Heart left ventricle (tissue), 13 donors: ENCODE measurements around the gene FUOM.

Source experiments
- POLR2A ChIP-seq, 2 donors: fragments of 450-650 bp; IDR thresholded peaks; one replicate each; pipeline ENCODE4 v1.6.1; 2017; ENCODE audit warnings: antibody characterized with exemption in 2 of 2, mild to moderate bottlenecking in 2 of 2, moderate library complexity in 2 of 2
- TF ChIP-seq, protein P1 (sequence below), 12 donors: fragments of 200-600 bp; sonication (generic) in 4 of 12; IDR thresholded peaks; one replicate each; pipeline versions ENCODE4 v1.5.0 to v1.8.0; 2018 to 2022; ENCODE audit warnings: antibody characterized with exemption in 12 of 12, mild to moderate bottlenecking in 5 of 12
- donor health status: ischemic (EF 13 %, LVEDD 7.1; RV severe dilation, severe dysfunction).
- donor health status: DM: no; HTN: yes; CAD: no.
- donor health status: DM: no; HTN: no; CAD: no.
- donor health status: ischemic (EF 25% LVEDD 6.9; RV normal size, moderate dysfunction).
- donor health status: ischemic (EF 25% LVEDD 5.7; RV mildly dilated, moderate dysfunction).
- donor health status: ischemic (EF 35%, LVEDD 5.7; RV mildly dilated, moderate dysfunction).
- donor health status: nonischemic (EF 11% LVEDD 7.7; RV severe dilation, severe dysfunction).
- donor health status: DM: yes; HTN: yes; CAD: no.
- donor health status: PGD.
- donor health status: ischemic (EF 29% LVEDD 5.4; RV normal size, mild dysfunction).
- donor health status: nonischemic (EF 23%, LVEDD 6.1; RV moderate dilation, normal function).

DNA sequence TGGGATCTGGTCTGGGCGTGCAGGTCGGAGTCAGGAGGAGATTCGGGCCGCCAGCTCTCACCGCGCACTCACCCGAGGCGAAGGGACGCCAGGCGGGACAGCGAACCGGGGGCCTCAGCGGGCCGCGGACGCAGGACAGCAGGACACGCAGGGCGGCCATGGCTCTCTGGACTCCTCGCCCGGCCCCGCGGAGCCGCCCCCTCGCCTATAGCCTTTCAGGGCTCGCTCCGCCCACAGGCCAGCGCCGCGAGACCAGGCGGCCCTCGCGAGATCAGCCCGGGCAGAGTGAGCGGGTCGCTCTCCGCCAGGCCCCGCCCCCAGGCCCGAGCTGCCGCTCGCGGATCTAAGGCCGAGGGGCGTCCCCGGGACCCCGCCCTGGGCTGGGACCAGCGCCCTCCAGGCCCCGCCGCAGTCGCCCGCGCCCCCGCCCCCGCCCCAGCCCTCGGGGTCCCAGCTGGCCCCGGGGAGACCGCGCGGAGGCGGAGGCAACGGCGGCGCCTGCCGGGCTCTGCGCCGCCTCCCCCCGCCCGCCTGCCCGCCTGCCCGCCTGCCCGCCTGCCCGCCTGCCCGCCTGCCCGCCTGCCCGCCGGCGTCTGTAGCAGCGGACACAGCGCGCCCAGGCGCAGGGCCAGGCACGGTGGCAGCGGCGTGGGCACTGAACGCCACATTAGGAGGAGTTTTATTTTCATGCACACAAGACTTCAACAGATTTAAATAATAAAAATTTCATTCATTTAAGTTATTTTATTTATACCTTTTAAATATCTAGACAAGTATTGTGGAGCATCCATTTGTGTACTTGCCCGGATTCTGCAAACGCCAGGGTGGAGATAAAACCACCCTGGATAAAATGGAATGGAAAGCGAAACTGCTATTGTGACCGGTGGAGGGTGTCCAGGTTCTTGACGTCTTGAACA is 15.6 kb upstream of the FUOM start, which contains the start of gene ECHS1:
- TF ChIP-seq, protein P1, sequence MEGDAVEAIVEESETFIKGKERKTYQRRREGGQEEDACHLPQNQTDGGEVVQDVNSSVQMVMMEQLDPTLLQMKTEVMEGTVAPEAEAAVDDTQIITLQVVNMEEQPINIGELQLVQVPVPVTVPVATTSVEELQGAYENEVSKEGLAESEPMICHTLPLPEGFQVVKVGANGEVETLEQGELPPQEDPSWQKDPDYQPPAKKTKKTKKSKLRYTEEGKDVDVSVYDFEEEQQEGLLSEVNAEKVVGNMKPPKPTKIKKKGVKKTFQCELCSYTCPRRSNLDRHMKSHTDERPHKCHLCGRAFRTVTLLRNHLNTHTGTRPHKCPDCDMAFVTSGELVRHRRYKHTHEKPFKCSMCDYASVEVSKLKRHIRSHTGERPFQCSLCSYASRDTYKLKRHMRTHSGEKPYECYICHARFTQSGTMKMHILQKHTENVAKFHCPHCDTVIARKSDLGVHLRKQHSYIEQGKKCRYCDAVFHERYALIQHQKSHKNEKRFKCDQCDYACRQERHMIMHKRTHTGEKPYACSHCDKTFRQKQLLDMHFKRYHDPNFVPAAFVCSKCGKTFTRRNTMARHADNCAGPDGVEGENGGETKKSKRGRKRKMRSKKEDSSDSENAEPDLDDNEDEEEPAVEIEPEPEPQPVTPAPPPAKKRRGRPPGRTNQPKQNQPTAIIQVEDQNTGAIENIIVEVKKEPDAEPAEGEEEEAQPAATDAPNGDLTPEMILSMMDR (IDR thresholded peaks at IDR 0.05): no peak
- TF ChIP-seq POLR2A (IDR thresholded peaks at IDR 0.05): peak in 1 of 2 donors; percentile 85
